SH-SY5Y (cell line): Measurements from ENCODE around the gene KLHL33.

Experiments used
- GATA2 ChIP-seq: IDR thresholded peaks from 2 replicates; pipeline ENCODE4 v1.6.1; 2011; ENCODE audit warnings: mild to moderate bottlenecking, low read depth, low read length
- GATA3 ChIP-seq: IDR thresholded peaks from 2 replicates; pipeline ENCODE4 v1.6.1; 2011; ENCODE audit warnings: low read depth, mild to moderate bottlenecking, low read length, moderate library complexity

DNA sequence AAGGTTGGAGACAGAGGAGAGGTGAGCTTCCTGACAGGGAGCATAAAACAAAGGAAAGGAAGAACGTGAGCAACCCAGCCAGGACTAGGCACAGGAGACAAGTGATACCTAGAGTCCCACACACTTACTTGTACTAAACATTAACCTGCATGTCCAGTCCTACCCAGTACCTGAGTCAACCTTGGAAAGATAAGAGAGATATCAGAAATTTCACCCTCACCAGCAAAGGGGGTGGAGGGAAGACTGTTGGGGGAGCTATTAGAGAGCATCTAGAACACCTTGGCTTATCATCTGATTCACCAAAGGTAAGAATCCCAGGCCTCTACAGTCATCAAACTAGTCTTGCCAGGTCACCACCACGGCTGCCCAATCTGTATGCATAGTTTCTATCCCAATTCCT lies 11.1 kb downstream of the KLHL33 start:
- no peak for TF ChIP-seq GATA2
- no peak for TF ChIP-seq GATA3
